Stimulated activated naive CD8-positive, alpha-beta T cell treated with anti-CD3 and anti-CD28 coated beads, Interleukin-15, Interleukin-2, amounts not matched to agents 100 ng/mL and 50 ng/mL, for 24 hours (primary cell): ENCODE data around the gene ARPC4.
A peak's percentile ranks its signal among the peaks of the same experiment; 100 is the strongest.
"Not testable (repeated sequence)": the region's sequence is repeated elsewhere in the genome, so short reads cannot be mapped to it uniquely, and the experiment has no call there.

ENCODE experiments used
- H3K27ac Mint-ChIP-seq: one replicate; pipeline ENCODE4 v1.8.0; 2021; ENCODE audit warnings: mild to moderate bottlenecking, mixed read lengths
- H3K27me3 Mint-ChIP-seq: one replicate; pipeline ENCODE4 v1.8.0; 2021; ENCODE audit warnings: mixed read lengths
- H3K36me3 Mint-ChIP-seq: one replicate; pipeline ENCODE4 v1.8.0; 2021; ENCODE audit warnings: low read depth, mixed read lengths
- H3K4me1 Mint-ChIP-seq: one replicate; pipeline ENCODE4 v1.8.0; 2021; ENCODE audit warnings: low read depth, mixed read lengths
- H3K4me3 Mint-ChIP-seq: one replicate; pipeline ENCODE4 v1.8.0; 2021; ENCODE audit warnings: mild to moderate bottlenecking, mixed read lengths
- H3K9me3 Mint-ChIP-seq: one replicate; pipeline ENCODE4 v1.8.0; 2021; ENCODE audit warnings: mixed read lengths

Gene ARPC4

DNA sequence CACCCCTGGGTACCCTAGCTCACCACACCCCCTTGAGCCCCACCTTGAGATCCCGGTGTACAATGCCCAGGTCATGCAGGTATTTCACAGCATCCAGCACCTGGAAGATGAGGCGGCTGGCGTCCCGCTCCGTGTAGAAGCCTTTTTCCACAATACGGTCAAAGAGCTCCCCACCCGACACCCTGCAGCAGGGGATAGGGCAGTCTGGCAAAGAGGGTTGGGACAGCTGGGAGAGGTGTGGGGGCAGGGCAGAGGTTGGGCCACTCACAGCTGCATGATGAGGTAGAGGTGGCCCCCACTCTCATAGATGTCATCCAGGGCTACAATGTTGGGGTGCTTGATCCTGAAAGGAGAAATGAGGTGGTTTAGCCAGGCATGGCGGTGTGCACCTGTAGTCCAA is 30.0 kb upstream of the ARPC4 start:
- H3K27me3 Mint-ChIP-seq: no peaks in the 10 kb centered on the region
- H3K27ac Mint-ChIP-seq: peak overlapping the region; percentile 16
- peaks cover 10% of the 10 kb centered on the region for H3K4me1 Mint-ChIP-seq
- peaks cover 44% of the 10 kb centered on the region for H3K36me3 Mint-ChIP-seq
- no peak overlapping the region for H3K4me3 Mint-ChIP-seq
- no peaks in the 10 kb centered on the region for H3K9me3 Mint-ChIP-seq

DNA sequence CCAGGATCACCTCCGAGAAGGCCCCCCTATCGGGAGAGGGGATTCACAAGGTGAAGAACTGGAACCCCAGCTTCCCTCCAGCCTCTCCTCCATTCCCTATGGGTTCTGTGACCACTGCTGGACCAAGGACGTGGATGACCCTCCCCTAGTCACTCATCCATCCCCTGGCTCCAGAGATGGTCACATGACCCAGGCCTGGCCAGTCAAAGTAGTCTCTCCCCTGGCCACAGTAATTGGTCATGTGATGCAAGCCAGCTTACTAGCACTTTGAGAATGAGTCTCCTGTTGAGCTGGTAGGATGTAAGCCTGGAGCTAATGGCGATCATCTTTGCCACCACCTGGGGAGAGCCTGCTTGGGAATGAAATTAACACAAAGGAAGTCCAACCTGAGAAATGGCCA is 27.0 kb upstream of the ARPC4 start:
- Mint-ChIP-seq H3K27ac (peak overlapping the region; percentile 36), H3K27me3 (no peaks in the 10 kb centered on the region), H3K9me3 (no peaks in the 10 kb centered on the region), H3K4me1 (peaks cover 30% of the 10 kb centered on the region), H3K4me3 (no peak overlapping the region), H3K36me3 (peaks cover 24% of the 10 kb centered on the region)

DNA sequence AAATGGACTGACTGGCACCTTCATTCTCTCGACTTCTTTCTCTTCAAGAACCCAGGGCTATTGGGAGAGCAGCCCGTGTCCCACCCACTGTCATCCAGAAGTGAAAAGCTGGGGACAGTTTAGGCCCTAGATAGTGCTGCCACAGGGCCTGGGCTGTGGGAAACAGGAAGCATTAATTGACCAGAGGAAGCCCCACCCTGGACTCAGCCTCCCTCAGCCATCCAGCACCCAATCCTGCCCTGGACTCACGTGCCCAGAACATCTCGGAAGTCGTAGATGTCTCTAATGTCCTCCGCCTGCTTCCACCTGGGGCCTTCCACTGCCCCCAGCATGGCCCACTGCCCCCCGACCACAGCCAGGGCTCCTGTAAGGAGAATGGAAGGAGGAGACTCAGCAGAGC is 25.5 kb upstream of the ARPC4 start:
- H3K36me3 Mint-ChIP-seq: peaks cover 18% of the 10 kb centered on the region
- no peaks in the 10 kb centered on the region for H3K27me3 Mint-ChIP-seq
- no peak overlapping the region for H3K27ac Mint-ChIP-seq
- no peaks in the 10 kb centered on the region for H3K9me3 Mint-ChIP-seq
- peaks cover 28% of the 10 kb centered on the region for H3K4me1 Mint-ChIP-seq
- no peak overlapping the region for H3K4me3 Mint-ChIP-seq

DNA sequence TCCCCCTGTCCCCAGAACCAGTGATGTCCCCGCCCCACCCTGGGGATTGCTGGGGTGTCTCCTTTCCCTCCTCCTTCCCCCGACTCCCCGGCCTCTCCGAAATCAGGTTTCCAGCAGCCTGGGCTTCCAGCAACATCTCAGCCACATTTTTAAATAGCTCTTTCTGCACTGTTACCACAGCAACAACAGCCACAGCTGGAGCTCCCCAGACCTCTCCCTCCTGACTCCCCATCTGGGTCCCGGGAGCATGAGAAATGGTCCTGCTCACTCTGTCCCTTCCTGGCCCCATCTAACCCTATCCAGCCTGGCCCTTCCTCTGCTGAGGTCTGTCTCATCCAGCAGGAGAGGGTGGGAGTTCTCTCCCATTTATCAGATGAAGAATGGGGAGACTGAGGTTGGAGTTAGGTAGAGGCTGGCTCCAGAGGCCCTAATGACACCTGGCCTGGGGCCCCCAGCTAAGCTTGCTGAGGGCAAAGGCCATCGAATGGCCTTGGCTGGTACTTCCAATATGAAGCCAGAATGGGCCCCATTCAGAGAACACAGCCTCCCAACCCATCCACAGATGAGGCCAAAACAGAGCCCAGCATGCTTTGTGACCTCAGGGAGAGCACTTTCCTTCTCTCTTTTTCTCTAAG is 24.6 kb upstream of the ARPC4 start:
- peaks cover 18% of the 10 kb centered on the region for H3K36me3 Mint-ChIP-seq
- no peak overlapping the region for H3K27ac Mint-ChIP-seq
- H3K27me3 Mint-ChIP-seq: no peaks in the 10 kb centered on the region
- H3K4me3 Mint-ChIP-seq: peak overlapping the region; percentile 81
- H3K9me3 Mint-ChIP-seq: no peaks in the 10 kb centered on the region
- H3K4me1 Mint-ChIP-seq: peaks cover 28% of the 10 kb centered on the region

DNA sequence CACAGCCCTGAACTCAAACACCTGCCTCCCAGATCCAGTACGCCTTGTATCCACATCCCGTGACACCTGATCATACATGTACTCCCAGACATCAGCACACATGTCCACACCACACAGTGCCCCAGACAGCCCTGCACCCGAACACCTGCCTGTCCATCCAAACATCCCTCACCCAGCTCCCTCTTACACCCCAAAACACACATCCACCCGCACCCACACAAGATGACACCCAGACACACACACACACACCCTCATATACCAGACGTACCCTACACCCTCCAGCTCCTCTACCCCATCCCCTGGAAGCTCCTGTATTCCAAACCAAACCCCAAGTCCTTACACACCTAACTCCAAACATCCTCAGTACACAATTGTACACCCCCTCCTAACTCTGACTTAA is 23.9 kb upstream of the ARPC4 start:
- Mint-ChIP-seq H3K4me3 (peak overlapping the region; percentile 81), H3K4me1 (peaks cover 28% of the 10 kb centered on the region), H3K9me3 (no peaks in the 10 kb centered on the region), H3K27ac (peak overlapping the region; percentile 65), H3K36me3 (peaks cover 16% of the 10 kb centered on the region), H3K27me3 (no peaks in the 10 kb centered on the region)

DNA sequence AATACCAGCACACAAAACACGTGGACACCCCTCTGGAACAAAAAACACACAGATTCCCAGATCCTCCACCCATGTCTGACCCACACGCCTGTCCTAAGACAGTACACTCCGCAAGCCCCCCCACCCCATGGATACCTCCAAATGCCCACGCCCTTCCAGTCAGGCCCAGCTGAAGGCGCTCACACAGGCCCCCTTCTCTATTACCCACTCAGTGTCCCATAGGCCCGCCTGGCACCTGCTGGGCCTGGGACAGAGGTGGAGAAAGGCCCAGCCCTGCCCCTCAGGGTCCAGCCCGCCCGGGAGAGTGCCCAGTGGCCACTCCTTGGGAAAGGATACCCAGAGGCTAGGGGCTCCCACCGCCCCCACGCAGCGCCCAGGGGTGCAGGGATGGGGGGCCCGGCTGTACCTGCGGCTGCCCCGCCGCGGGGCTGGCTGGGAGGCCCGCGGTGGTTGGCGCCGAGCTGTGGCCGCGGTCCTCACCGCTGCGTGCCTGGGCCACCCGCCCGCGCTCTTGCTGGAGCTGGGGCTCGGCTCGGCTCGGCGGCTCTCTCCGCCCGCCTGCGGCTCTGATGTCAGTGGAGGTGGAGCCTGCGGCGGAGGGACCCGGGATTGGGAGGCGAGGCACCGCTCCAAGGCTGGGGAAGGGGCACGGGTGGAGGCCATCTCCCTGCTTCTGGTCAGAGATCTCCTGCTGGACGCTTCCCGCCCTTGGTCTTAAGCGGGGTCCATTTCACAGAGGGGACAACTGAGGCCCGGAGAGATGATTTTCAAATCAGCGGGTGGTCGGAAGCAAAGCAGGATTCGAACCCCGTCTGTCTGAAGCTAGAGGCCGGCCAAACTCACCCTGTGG is 23.2 kb upstream of the ARPC4 start, which contains the start of gene CAMK1:
TSS of gene CAMK1 (minus strand) at position 522 of the 850 bp plus-strand sequence. CDS start 2,198 bp downstream, outside the sequence.
- Mint-ChIP-seq H3K4me1 (peaks cover 28% of the 10 kb centered on the region), H3K27me3 (no peaks in the 10 kb centered on the region), H3K27ac (peak within 1 kb of the TSS; percentile 77), H3K36me3 (peaks cover 15% of the 10 kb centered on the region), H3K4me3 (peak within 1 kb of the TSS; percentile 81), H3K9me3 (no peaks in the 10 kb centered on the region)

DNA sequence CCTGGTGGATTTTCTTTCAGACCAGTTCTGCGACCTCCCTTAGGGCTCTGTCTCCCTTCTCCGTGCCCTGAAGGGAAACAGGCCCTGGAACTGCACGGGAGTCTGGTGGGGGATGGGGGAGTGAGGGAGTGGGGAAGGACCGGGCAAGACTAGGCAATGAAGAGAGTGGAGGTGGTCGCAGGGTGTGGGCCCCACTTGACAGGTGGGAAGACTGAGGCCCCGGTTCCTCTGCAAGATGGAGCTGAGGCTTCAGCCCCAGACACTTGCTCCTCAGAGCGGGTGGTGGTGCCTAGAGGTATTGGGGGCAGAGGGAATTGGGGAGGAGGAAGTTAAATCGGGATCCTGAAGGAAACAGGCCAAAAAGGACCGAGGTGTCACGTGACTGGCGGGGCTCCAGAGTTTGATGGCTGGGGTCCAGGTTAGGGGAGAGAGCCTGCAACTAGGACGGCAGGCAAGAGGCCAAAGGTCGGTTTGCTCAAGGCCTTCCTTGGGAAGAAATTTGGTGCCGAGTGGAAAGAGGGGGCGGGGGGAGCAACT is 22.5 kb upstream of the ARPC4 start:
- Mint-ChIP-seq H3K27me3 (no peaks in the 10 kb centered on the region), H3K36me3 (peaks cover 9% of the 10 kb centered on the region), H3K27ac (peak overlapping the region; percentile 77), H3K9me3 (no peaks in the 10 kb centered on the region), H3K4me3 (peak overlapping the region; percentile 81), H3K4me1 (peaks cover 28% of the 10 kb centered on the region)

DNA sequence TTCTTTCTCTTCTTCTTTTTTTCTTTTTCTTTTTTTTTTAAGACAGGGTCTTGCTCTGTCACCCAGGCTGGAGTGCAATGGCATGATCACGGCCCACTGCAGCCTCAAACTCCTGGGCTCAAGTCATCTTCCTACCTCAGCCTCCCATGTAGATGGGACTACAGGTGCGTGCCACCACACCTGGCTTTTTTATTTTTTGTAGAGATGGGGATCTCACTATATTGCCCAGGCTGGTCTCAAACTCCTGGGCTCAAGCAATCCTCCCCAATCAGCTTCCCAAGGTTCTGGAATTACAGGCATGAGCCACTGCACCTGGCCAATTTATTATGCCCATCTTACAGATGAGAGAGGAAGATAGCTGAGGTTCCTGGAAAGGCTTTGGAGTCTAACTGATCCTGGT is 21.9 kb upstream of the ARPC4 start:
- H3K27ac Mint-ChIP-seq: peak overlapping the region; percentile 57
- H3K4me3 Mint-ChIP-seq, H3K9me3 Mint-ChIP-seq, H3K36me3 Mint-ChIP-seq, H3K27me3 Mint-ChIP-seq: not testable (repeated sequence)
- H3K4me1 Mint-ChIP-seq: peaks cover 30% of the 10 kb centered on the region

DNA sequence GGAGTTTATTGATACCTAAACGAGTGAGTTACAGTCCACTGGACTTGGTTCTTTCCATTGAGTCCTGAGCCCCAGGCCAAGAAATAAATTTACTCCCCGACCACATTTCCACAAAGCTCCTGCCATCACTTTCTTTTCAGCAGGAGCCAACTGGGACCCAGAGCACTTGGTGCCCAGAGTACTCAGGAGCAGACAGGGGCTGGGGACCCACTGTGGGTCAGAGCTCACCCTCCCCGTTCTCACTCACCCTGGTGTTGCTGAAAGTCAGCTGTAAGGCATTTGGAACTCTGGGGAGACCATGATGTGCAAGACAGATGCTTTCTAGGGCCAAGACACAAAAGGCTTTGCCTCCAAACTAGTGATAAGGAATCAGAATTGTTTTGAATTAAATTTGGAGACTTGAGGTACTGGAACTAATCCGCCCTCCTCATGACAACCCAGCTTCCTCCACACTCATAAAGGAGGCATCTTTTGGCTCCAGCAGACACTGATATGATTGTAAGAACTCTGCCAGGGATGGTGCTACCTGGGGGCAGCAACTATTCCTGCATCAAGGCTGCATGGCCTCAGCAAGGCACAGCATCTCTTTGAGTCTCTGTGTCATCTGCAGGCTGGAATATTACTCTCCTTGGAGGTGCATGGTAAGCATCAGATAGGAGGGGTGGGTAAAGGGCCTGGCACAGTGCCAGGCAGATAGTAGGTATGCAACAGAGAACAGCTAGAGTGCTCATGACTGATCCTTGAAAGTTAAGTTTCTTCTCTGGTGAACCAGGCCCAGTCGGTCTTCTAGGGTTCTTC is 15.8 kb upstream of the ARPC4 start:
- peaks cover 20% of the 10 kb centered on the region for H3K36me3 Mint-ChIP-seq
- H3K4me3 Mint-ChIP-seq: peak overlapping the region; percentile 35
- H3K4me1 Mint-ChIP-seq: peaks cover 60% of the 10 kb centered on the region
- H3K9me3 Mint-ChIP-seq: no peaks in the 10 kb centered on the region
- H3K27ac Mint-ChIP-seq: peak overlapping the region; percentile 93
- H3K27me3 Mint-ChIP-seq: no peaks in the 10 kb centered on the region

DNA sequence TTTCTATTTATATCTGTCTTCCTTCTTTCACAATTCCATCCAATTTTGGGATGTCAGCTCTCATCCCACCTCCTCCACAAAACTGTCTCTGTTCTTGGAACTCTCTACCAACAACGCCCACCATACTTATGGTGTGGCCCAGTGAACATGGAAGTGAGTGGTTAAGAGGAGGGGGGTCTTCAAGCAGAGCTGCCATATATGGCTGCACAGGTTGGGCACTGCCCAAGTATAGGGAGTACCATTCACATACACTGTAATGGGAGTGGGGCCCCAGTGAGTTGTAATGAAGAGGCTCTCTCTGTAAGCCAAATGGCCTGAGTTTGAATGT is 15.2 kb upstream of the ARPC4 start:
- H3K27ac Mint-ChIP-seq: peak overlapping the region; percentile 93
- H3K4me3 Mint-ChIP-seq: peak overlapping the region; percentile 35
- H3K9me3 Mint-ChIP-seq: no peaks in the 10 kb centered on the region
- peaks cover 25% of the 10 kb centered on the region for H3K36me3 Mint-ChIP-seq
- peaks cover 64% of the 10 kb centered on the region for H3K4me1 Mint-ChIP-seq
- no peaks in the 10 kb centered on the region for H3K27me3 Mint-ChIP-seq

DNA sequence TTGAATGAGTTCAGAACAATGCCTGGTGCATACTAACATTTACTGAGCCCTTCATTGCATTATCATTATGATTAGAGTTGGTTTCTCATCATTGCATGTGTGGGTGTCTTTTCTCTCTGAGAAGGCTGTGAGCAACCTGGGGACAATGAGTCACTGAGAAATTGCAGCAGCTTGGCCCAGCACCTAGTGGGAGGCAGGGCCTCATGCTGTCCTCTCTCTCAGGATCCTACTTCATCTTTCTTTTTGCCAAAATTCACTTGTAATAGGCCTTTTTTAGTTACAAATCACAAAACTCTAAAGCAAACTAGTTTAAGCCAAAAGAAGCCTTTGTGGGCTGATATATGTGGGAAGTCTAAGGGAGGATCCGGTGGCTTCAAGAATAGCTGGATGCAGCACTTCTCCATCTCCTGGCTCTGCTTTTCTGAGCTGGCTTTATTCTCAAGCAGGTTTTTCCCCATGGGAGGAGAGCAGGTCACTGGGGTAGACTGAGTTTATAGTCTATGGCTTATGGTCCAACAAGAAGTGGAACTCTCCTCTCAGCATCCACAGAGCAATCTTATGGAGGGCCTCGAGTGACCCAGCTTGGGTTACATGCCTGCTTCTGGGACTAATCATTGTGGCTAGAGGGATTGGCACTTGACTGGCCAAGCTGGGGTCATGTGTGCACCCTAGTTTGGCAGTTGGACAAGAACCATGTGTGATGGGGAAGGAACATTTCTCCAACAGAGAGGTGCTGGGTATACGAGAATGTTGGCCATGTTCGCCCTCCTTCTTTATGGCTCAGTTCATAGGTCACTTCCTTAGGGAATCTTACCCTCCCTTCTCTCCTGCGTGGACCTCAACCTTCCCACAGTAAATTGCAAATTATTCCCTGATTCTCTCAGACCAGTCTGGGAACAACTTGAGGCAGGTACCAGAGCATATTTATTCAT is 14.5 kb upstream of the ARPC4 start:
- Mint-ChIP-seq H3K4me1 (peaks cover 64% of the 10 kb centered on the region), H3K4me3 (peak overlapping the region; percentile 35), H3K36me3 (peaks cover 30% of the 10 kb centered on the region), H3K27ac (peak overlapping the region; percentile 93), H3K27me3 (no peaks in the 10 kb centered on the region), H3K9me3 (no peaks in the 10 kb centered on the region)

DNA sequence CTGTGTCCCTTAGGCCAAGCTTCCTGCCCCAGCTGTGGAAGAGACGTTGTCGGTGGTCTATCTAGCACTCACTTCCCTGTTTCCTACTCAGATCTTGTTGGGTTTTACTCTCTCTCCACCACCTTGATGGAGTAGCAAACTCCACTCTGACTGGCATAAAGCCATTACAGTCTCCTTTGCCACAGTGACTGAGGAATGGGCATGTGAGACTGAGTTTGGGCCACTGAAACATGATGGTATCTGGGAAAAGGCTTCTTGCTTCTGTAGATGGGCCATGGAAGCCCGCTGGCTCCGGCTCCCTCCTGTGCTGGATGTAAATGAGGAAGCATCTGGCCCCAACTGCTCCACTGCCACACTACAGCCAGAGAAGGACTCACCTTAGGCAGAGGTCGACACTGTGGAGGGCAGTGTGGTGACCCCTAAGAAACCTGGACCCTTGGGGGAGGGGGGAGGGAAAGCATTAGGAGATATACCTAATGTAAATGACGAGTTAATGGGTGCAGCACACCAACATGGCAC is 13.7 kb upstream of the ARPC4 start:
- peaks cover 64% of the 10 kb centered on the region for H3K4me1 Mint-ChIP-seq
- H3K9me3 Mint-ChIP-seq: no peaks in the 10 kb centered on the region
- H3K27ac Mint-ChIP-seq: peak overlapping the region; percentile 93
- H3K36me3 Mint-ChIP-seq: peaks cover 30% of the 10 kb centered on the region
- H3K27me3 Mint-ChIP-seq: no peaks in the 10 kb centered on the region
- H3K4me3 Mint-ChIP-seq: peak overlapping the region; percentile 45

DNA sequence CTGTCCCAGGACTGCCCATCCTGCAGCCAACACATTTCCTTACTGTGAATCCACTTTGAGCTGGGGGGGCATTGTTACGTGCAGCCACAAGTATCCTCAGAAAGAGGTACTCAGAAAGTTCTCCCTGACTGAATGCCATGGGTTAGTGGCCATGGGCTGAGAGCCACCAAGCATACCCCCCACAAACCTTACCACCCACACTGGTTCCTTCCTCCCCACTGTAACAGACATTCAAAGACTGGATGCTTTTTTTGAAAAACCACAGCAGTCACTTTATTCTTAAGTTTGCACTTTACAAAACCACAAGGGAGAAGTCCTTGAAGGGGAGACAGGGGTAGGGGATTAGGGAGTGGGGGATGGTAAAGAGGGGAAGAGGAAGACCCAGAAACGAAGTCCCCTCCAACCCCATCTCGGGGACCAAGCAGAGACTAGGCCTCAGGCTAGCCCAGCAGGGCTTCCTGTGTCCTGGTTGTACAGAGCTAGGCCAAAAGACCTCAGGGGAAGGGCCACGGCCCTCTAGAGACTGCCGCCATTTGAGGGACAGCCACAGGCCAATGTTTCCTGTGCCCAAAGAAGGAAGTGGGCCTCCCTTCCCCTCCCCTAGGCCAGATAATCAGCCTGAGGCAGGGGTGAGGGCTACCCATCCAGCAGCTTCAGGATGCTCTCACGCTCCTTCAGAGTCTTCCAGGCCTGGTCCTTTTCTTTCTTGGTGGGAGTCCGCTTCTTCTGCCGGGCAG is 13.0 kb upstream of the ARPC4 start:
- H3K27me3 Mint-ChIP-seq: no peaks in the 10 kb centered on the region
- peak overlapping the region; percentile 45 for H3K4me3 Mint-ChIP-seq
- peaks cover 34% of the 10 kb centered on the region for H3K36me3 Mint-ChIP-seq
- peak overlapping the region; percentile 93 for H3K27ac Mint-ChIP-seq
- H3K4me1 Mint-ChIP-seq: peaks cover 64% of the 10 kb centered on the region
- H3K9me3 Mint-ChIP-seq: no peaks in the 10 kb centered on the region
